GM12878 (cell line): Measurements from ENCODE around the gene TPM4. TPM values are rescaled to one million over a fixed set of nuclear protein-coding genes. Genes with fewer than 3 reads are reported as not detected.

Experiments
- BMI1 ChIP-seq: fragments of 450-650 bp; IDR thresholded peaks from 2 replicates; pipeline ENCODE4 v1.6.1; 2016; ENCODE audit warnings: mild to moderate bottlenecking, moderate library complexity, borderline replicate concordance
- CHD2 ChIP-seq: IDR thresholded peaks from 2 replicates; pipeline ENCODE4 v1.6.1; 2011; ENCODE audit warnings: low read depth, low read length, improper control_type of control experiment, borderline replicate concordance
- EED ChIP-seq: sonication (generic); IDR thresholded peaks from 2 replicates; pipeline ENCODE4 v1.6.1; 2016; ENCODE audit warnings: antibody characterized with exemption, low read depth
- FOXK2 ChIP-seq: fragments of 450-650 bp; IDR thresholded peaks from 2 replicates; pipeline ENCODE4 v1.6.1; 2017; ENCODE audit warnings: mild to moderate bottlenecking, moderate library complexity
- HDAC2 ChIP-seq: fragments of 200-600 bp; sonication (generic); IDR thresholded peaks from 2 replicates; pipeline ENCODE4 v1.6.1; 2017
- HDGF ChIP-seq: fragments of 450-650 bp; IDR thresholded peaks from 2 replicates; pipeline ENCODE4 v1.6.1; 2016; ENCODE audit warnings: antibody characterized with exemption
- IKZF2 ChIP-seq, 2 experiments: fragments of 450-650 bp; IDR thresholded peaks; 2 replicates each; pipeline ENCODE4 v1.6.1; 2017; ENCODE audit warnings: mild to moderate bottlenecking in 2 of 2, moderate library complexity in 2 of 2
- JUND ChIP-seq: IDR thresholded peaks from 2 replicates; pipeline ENCODE4 v1.6.1; 2012; ENCODE audit warnings: low read depth, mild to moderate bottlenecking, low read length, improper control_type of control experiment, moderate library complexity
- KDM1A ChIP-seq: fragments of 200-600 bp; sonication (generic); IDR thresholded peaks from 2 replicates; pipeline ENCODE4 v1.6.1; 2016; ENCODE audit warnings: borderline replicate concordance
- LARP7 ChIP-seq: fragments of 450-650 bp; IDR thresholded peaks from 2 replicates; pipeline ENCODE4 v1.6.1; 2017; ENCODE audit warnings: mild to moderate bottlenecking
- NFXL1 ChIP-seq: fragments of 450-650 bp; IDR thresholded peaks from 2 replicates; pipeline ENCODE4 v1.6.1; 2017; ENCODE audit warnings: antibody characterized with exemption, mild to moderate bottlenecking, borderline replicate concordance
- NFYB ChIP-seq: IDR thresholded peaks from 2 replicates; pipeline ENCODE4 v1.6.1; 2011; ENCODE audit warnings: low read depth, mild to moderate bottlenecking, low read length, improper control_type of control experiment, moderate library complexity; ENCODE audit not compliant: insufficient read depth
- NR2F1 ChIP-seq: fragments of 450-650 bp; conservative IDR thresholded peaks from 2 replicates; pipeline ENCODE4 v1.6.1; 2017; ENCODE audit warnings: mild to moderate bottlenecking
- PAX5 ChIP-seq: IDR thresholded peaks from 2 replicates; pipeline ENCODE4 v1.6.1; 2011; ENCODE audit warnings: low read depth, low read length, borderline replicate concordance
- PML ChIP-seq: IDR thresholded peaks from 2 replicates; pipeline ENCODE4 v1.6.1; 2012; ENCODE audit warnings: low read length, inconsistent platforms
- POLR2AphosphoS2 ChIP-seq: IDR thresholded peaks from 2 replicates; pipeline ENCODE4 v1.6.1; 2011; ENCODE audit warnings: low read depth, mild to moderate bottlenecking, low read length, improper control_type of control experiment, moderate library complexity
- RAD21 ChIP-seq: IDR thresholded peaks from 2 replicates; pipeline ENCODE4 v1.6.1; 2011; ENCODE audit warnings: mild to moderate bottlenecking, low read depth, low read length, moderate library complexity; ENCODE audit not compliant: insufficient read depth
- RBBP5 ChIP-seq: fragments of 200-600 bp; sonication (generic); conservative IDR thresholded peaks from 2 replicates; pipeline ENCODE4 v1.6.1; 2016
- SMAD5 ChIP-seq: IDR thresholded peaks from 2 replicates; pipeline ENCODE4 v1.6.1; 2016; ENCODE audit warnings: antibody characterized with exemption, low read depth
- SREBF1 ChIP-seq: IDR thresholded peaks from 2 replicates; pipeline ENCODE4 v1.6.1; 2012; ENCODE audit warnings: mild to moderate bottlenecking, low read length
- TARDBP ChIP-seq: IDR thresholded peaks from 2 replicates; pipeline ENCODE4 v1.6.1; 2016; ENCODE audit warnings: borderline replicate concordance
- YBX1 ChIP-seq: fragments of 450-650 bp; IDR thresholded peaks from 2 replicates; pipeline ENCODE4 v1.6.1; 2016; ENCODE audit warnings: antibody characterized with exemption
- ZZZ3 ChIP-seq: IDR thresholded peaks from 2 replicates; pipeline ENCODE4 v1.6.1; 2011; ENCODE audit warnings: low read depth; ENCODE audit not compliant: control insufficient read depth, insufficient read length
- polyA plus RNA-seq, 11 experiments: library from polyadenylated mRNA; depleted of rRNA in 4 of 11; unstranded in 6 of 11; stranded (reverse) in 5 of 11; fragments of >200 nt; fragmentation: Nextera tagmentation in 4 of 11; fragmentation: Illumina TruSeq in 1 of 11; extraction: Ambion mirVana in 4 of 11; extraction: Trizol in 1 of 11; gene quantifications; 1 replicate in 1 of 11; 2 replicates in 10 of 11; pipeline versions ENCODE4 v1.2.1 to v1.2.3, GENCODE V29; 2011 to 2016; ENCODE audit warnings: inconsistent platforms in 2 of 11, missing spikeins in 2 of 11, low read depth in 1 of 11
- total RNA-seq, 4 experiments: library from RNA; depleted of rRNA in 3 of 4; stranded (reverse); fragments of >200 nt in 3 of 4; fragmentation: Illumina TruSeq in 1 of 4; extraction: Trizol in 1 of 4; gene quantifications; 2 replicates each; pipeline versions ENCODE4 v1.2.1 to v1.2.3, GENCODE V29; 2013 to 2021
- TF ChIP-seq, protein P1 (sequence below): IDR thresholded peaks from 2 replicates; pipeline ENCODE4 v1.6.1; 2012; ENCODE audit warnings: low read length, inconsistent platforms
- TF ChIP-seq, protein P2 (sequence below): IDR thresholded peaks from 2 replicates; pipeline ENCODE4 v1.6.1; 2011; ENCODE audit warnings: mild to moderate bottlenecking, low read depth, low read length, moderate library complexity; ENCODE audit not compliant: insufficient replicate concordance
- TF ChIP-seq, protein P3 (sequence below): IDR thresholded peaks from 2 replicates; pipeline ENCODE4 v1.6.1; 2012; ENCODE audit warnings: mild to moderate bottlenecking, low read depth, low read length
- TF ChIP-seq, protein P4 (sequence below): IDR thresholded peaks from 2 replicates; pipeline ENCODE4 v1.6.1; 2011; ENCODE audit warnings: low read depth, low read length, improper control_type of control experiment, borderline replicate concordance

TPM4 gene
- total and polyA plus RNA-seq, 10 of the 15 experiments (the other 5 are each of a cell fraction or from before 2014, with no cell fraction given): 183 to 620 (median 407) TPM

DNA sequence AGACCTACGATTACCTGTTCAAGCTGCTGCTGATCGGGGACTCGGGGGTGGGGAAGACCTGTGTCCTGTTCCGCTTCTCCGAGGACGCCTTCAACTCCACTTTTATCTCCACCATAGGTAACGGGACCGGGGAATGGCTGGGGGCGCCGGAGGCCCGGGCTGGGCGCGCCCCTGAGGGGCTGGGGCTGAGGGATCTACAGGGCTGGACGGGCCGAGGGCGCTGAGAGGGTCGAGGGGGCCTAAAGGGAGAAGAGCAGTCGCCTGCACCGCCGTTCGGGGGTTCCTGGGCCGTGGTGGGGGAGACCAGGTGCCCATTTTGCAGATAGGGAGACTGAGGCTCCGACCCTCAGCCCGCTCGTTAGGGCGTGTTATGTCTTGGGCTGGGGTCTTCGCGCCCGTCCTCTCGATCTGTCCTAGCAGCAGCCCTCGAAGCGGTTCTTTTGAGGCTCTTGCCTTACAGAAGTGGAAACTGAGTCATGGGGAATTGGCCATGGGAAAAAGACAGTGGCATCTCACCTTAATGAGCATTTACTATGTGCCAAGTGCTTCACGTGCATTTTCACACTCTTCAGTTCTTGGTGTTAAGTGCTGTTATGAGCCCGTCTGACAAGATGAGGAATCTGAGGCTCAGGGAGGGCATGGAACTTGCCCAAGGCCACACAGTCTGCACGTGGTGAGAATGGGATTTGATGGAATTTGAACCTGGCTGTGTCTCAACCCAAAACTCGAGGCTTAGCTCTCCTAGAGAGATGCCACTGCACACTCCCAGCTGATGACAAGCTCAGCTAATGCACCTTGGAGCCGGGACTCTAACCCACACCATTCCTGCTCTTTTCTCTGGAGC is 35.8 kb downstream of the TPM4 start (continued):
- TF ChIP-seq PAX5: no peak
- no peak for TF ChIP-seq RAD21
- TF ChIP-seq NFXL1: no peak
- no peak for TF ChIP-seq HDGF
- no peak for TF ChIP-seq ZZZ3
- peak; percentile 36; the same call in 1 of the 2 replicates for TF ChIP-seq LARP7
- TF ChIP-seq RBBP5: no peak
- TF ChIP-seq JUND: no peak
- TF ChIP-seq FOXK2: no peak
- 0 out of 2 replicates have a peak, but pooled peaks have one; percentile 53 for TF ChIP-seq SMAD5
- no peak for TF ChIP-seq YBX1
- TF ChIP-seq, protein P1, sequence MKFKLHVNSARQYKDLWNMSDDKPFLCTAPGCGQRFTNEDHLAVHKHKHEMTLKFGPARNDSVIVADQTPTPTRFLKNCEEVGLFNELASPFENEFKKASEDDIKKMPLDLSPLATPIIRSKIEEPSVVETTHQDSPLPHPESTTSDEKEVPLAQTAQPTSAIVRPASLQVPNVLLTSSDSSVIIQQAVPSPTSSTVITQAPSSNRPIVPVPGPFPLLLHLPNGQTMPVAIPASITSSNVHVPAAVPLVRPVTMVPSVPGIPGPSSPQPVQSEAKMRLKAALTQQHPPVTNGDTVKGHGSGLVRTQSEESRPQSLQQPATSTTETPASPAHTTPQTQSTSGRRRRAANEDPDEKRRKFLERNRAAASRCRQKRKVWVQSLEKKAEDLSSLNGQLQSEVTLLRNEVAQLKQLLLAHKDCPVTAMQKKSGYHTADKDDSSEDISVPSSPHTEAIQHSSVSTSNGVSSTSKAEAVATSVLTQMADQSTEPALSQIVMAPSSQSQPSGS: no peak
- TF ChIP-seq, protein P2, sequence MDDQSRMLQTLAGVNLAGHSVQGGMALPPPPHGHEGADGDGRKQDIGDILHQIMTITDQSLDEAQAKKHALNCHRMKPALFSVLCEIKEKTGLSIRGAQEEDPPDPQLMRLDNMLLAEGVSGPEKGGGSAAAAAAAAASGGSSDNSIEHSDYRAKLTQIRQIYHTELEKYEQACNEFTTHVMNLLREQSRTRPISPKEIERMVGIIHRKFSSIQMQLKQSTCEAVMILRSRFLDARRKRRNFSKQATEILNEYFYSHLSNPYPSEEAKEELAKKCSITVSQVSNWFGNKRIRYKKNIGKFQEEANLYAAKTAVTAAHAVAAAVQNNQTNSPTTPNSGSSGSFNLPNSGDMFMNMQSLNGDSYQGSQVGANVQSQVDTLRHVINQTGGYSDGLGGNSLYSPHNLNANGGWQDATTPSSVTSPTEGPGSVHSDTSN: no peak
- TF ChIP-seq, protein P3, sequence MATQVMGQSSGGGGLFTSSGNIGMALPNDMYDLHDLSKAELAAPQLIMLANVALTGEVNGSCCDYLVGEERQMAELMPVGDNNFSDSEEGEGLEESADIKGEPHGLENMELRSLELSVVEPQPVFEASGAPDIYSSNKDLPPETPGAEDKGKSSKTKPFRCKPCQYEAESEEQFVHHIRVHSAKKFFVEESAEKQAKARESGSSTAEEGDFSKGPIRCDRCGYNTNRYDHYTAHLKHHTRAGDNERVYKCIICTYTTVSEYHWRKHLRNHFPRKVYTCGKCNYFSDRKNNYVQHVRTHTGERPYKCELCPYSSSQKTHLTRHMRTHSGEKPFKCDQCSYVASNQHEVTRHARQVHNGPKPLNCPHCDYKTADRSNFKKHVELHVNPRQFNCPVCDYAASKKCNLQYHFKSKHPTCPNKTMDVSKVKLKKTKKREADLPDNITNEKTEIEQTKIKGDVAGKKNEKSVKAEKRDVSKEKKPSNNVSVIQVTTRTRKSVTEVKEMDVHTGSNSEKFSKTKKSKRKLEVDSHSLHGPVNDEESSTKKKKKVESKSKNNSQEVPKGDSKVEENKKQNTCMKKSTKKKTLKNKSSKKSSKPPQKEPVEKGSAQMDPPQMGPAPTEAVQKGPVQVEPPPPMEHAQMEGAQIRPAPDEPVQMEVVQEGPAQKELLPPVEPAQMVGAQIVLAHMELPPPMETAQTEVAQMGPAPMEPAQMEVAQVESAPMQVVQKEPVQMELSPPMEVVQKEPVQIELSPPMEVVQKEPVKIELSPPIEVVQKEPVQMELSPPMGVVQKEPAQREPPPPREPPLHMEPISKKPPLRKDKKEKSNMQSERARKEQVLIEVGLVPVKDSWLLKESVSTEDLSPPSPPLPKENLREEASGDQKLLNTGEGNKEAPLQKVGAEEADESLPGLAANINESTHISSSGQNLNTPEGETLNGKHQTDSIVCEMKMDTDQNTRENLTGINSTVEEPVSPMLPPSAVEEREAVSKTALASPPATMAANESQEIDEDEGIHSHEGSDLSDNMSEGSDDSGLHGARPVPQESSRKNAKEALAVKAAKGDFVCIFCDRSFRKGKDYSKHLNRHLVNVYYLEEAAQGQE: no peak
- TF ChIP-seq EED: no peak
- TF ChIP-seq BMI1: no peak
- TF ChIP-seq, protein P4, sequence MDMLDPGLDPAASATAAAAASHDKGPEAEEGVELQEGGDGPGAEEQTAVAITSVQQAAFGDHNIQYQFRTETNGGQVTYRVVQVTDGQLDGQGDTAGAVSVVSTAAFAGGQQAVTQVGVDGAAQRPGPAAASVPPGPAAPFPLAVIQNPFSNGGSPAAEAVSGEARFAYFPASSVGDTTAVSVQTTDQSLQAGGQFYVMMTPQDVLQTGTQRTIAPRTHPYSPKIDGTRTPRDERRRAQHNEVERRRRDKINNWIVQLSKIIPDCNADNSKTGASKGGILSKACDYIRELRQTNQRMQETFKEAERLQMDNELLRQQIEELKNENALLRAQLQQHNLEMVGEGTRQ: no peak
- no peak for TF ChIP-seq NFYB
- no peak for TF ChIP-seq HDAC2
- TF ChIP-seq PML: no peak
- no peak for TF ChIP-seq KDM1A
- no peak for TF ChIP-seq IKZF2 (IDR thresholded peaks at IDR 0.05)
- TF ChIP-seq NR2F1: no peak
- TF ChIP-seq TARDBP: no peak
- no peak for TF ChIP-seq SREBF1
- TF ChIP-seq POLR2AphosphoS2: peak; percentile 12; the same call in 1 of the 2 replicates
- TF ChIP-seq CHD2: no peak
